ENCODE results near the gene CLDN9.
A peak's percentile ranks its signal among the peaks of the same experiment; 100 is the strongest.

CLDN9 gene

GRCh38 chr16:2979669-2980226, 33.0 kb upstream of the CLDN9 start:
- TF ChIP-seq JUND (IDR thresholded peaks at IDR 0.05; ENCODE audit: low read depth), result no peak
- in situ Hi-C loops (cut with HindIII; ENCODE audit: low pct_unique_long_range_greater_than_20kb, low sequenced_read_pairs), result no loop called here
- DNase-seq (ENCODE audit: low read depth in 1 of 2, low spot score in 1 of 2), result no peak

GRCh38 chr16:2980227-2981176, 32.2 kb upstream of the CLDN9 start, which contains the start of gene PKMYT1:
Gene PKMYT1 (minus strand): TSS chr16:2980446. CDS start chr16:2979657, 789 bp downstream.
- DNase-seq (ENCODE audit: low read depth in 1 of 2, low spot score in 1 of 2), result peak; percentile 93 to 99
- in situ Hi-C loops (cut with HindIII; ENCODE audit: low pct_unique_long_range_greater_than_20kb, low sequenced_read_pairs), result no loop called here
- no peak for TF ChIP-seq JUND (IDR thresholded peaks at IDR 0.05; ENCODE audit: low read depth)

- in situ Hi-C loops (cut with HindIII; ENCODE audit: low pct_unique_long_range_greater_than_20kb, low sequenced_read_pairs), result no loop called here
- no peak for DNase-seq (ENCODE audit: low read depth in 1 of 2, low spot score in 1 of 2)
- TF ChIP-seq JUND (IDR thresholded peaks at IDR 0.05; ENCODE audit: low read depth), result no peak
Observed at GRCh38 chr16:2981177-2981898, 31.4 kb upstream of the CLDN9 start.

- no peak for DNase-seq (ENCODE audit: low read depth in 1 of 2, low spot score in 1 of 2)
- in situ Hi-C loops (cut with HindIII; ENCODE audit: low pct_unique_long_range_greater_than_20kb, low sequenced_read_pairs), result no loop called here
- TF ChIP-seq JUND (IDR thresholded peaks at IDR 0.05; ENCODE audit: low read depth), result no peak
Observed at GRCh38 chr16:2981899-2982250, 30.8 kb upstream of the CLDN9 start.

- no peak for DNase-seq (ENCODE audit: low read depth in 1 of 2, low spot score in 1 of 2)
- TF ChIP-seq JUND (IDR thresholded peaks at IDR 0.05; ENCODE audit: low read depth), result no peak
- in situ Hi-C loops (cut with HindIII; ENCODE audit: low pct_unique_long_range_greater_than_20kb, low sequenced_read_pairs), result no loop called here
Observed at GRCh38 chr16:2982402-2982801, 30.3 kb upstream of the CLDN9 start.

GRCh38 chr16:2983706-2984136, 29.0 kb upstream of the CLDN9 start:
- TF ChIP-seq JUND (IDR thresholded peaks at IDR 0.05; ENCODE audit: low read depth), result no peak
- in situ Hi-C loops (cut with HindIII; ENCODE audit: low pct_unique_long_range_greater_than_20kb, low sequenced_read_pairs), result no loop called here
- peak; percentile 89 to 93 for DNase-seq (ENCODE audit: low read depth in 1 of 2, low spot score in 1 of 2)

GRCh38 chr16:2985462-2985861, 27.3 kb upstream of the CLDN9 start:
- no peak for TF ChIP-seq JUND (IDR thresholded peaks at IDR 0.05; ENCODE audit: low read depth)
- in situ Hi-C loops (cut with HindIII; ENCODE audit: low pct_unique_long_range_greater_than_20kb, low sequenced_read_pairs), result no loop called here
- DNase-seq (ENCODE audit: low read depth in 1 of 2, low spot score in 1 of 2), result no peak

- DNase-seq (ENCODE audit: low read depth in 1 of 2, low spot score in 1 of 2), result no peak
- in situ Hi-C loops (cut with HindIII; ENCODE audit: low pct_unique_long_range_greater_than_20kb, low sequenced_read_pairs), result no loop called here
- no peak for TF ChIP-seq JUND (IDR thresholded peaks at IDR 0.05; ENCODE audit: low read depth)
Observed at GRCh38 chr16:2985893-2986355, 26.8 kb upstream of the CLDN9 start.

- TF ChIP-seq JUND (IDR thresholded peaks at IDR 0.05; ENCODE audit: low read depth), result no peak
- DNase-seq (ENCODE audit: low read depth in 1 of 2, low spot score in 1 of 2), result no peak
- in situ Hi-C loops (cut with HindIII; ENCODE audit: low pct_unique_long_range_greater_than_20kb, low sequenced_read_pairs), result no loop called here
Observed at GRCh38 chr16:2986623-2987188, 26.0 kb upstream of the CLDN9 start.

GRCh38 chr16:2987286-2987685, 25.4 kb upstream of the CLDN9 start:
- in situ Hi-C loops (cut with HindIII; ENCODE audit: low pct_unique_long_range_greater_than_20kb, low sequenced_read_pairs), result no loop called here
- TF ChIP-seq JUND (IDR thresholded peaks at IDR 0.05; ENCODE audit: low read depth), result no peak

GRCh38 chr16:2987833-2988232, 24.9 kb upstream of the CLDN9 start:
- in situ Hi-C loops (cut with HindIII; ENCODE audit: low pct_unique_long_range_greater_than_20kb, low sequenced_read_pairs), result no loop called here
- TF ChIP-seq JUND (IDR thresholded peaks at IDR 0.05; ENCODE audit: low read depth), result no peak
- no peak for DNase-seq (ENCODE audit: low read depth in 1 of 2, low spot score in 1 of 2)

More at GRCh38 chr16:2987286-2987685, 25.4 kb upstream of the CLDN9 start:
- no peak for DNase-seq (ENCODE audit: low read depth in 1 of 2, low spot score in 1 of 2)

- DNase-seq (ENCODE audit: low read depth in 1 of 2, low spot score in 1 of 2), result no peak
- no peak for TF ChIP-seq JUND (IDR thresholded peaks at IDR 0.05; ENCODE audit: low read depth)
- in situ Hi-C loops (cut with HindIII; ENCODE audit: low pct_unique_long_range_greater_than_20kb, low sequenced_read_pairs), result no loop called here
Observed at GRCh38 chr16:2988590-2989099, 24.1 kb upstream of the CLDN9 start.
